ENCODE data around the gene P2RX6.
"Not testable (repeated sequence)": the region's sequence is repeated elsewhere in the genome, so short reads cannot be mapped to it uniquely, and the experiment has no call there.

The P2RX6 gene

DNA sequence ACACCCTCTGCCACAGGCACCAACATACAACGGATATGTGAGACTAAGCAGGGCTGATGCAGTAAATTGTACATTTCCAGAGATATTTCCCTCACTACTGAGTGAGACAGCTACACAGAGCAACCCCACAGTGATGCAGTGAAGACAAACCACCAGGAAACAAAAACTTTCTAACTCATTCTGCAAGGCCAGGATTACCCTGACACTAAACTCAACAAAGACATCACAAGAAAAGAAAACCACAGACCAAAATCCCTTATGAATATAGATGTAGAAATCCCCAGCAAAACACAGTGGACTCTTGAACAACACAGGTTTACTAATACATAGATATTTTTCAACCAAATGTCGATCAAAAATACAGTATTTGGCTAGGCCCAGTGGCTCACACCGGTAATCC, 18.9 kb downstream of the P2RX6 start:
- no peak for DNase-seq

GRCh38 chr22:21034989-21035388, 20.0 kb downstream of the P2RX6 start:
- no peak for DNase-seq

- DNase-seq, result no peak
These were observed 23.4 kb downstream of the P2RX6 start for GRCh38 chr22:21038405-21038804.

DNA sequence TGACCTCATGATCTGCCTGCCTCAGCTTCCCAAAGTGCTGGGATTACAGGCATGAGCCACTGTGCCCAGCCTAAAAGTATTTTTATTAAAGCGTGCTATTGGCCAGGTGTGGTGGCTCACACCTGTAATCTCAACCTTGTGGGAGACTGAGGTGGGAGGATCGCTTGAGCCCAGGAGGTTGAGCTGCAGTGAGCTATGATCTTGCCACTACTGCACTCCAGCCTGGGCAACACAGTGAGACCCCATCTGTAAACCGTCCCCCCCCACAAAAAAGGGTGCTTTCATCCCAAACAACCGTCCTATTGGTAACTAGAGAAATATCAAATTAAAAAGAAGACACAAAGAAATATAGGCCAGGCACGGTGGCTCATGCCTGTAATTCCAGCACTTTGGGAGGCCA, 24.2 kb downstream of the P2RX6 start:
- DNase-seq, result not testable (repeated sequence)

DNA sequence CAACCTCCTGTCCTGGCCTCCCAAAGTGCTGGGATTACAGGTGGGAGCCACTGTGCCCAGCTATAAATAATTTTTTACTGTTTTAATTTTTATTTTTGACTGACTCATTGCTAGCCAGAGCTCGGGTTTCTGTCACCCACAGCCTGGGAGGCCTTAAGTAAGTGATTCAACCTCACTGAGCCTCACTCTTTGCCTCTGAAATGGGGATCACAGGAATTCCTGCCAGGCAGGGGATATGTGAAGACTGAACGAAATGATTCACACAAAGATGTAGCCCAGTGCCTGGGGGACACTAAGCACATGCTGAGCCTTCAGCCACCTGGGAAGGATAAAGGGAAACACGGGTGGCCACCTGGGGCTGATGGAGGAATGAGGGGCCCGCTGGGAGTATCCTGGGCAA, 27.0 kb downstream of the P2RX6 start:
- DNase-seq, result no peak

DNA sequence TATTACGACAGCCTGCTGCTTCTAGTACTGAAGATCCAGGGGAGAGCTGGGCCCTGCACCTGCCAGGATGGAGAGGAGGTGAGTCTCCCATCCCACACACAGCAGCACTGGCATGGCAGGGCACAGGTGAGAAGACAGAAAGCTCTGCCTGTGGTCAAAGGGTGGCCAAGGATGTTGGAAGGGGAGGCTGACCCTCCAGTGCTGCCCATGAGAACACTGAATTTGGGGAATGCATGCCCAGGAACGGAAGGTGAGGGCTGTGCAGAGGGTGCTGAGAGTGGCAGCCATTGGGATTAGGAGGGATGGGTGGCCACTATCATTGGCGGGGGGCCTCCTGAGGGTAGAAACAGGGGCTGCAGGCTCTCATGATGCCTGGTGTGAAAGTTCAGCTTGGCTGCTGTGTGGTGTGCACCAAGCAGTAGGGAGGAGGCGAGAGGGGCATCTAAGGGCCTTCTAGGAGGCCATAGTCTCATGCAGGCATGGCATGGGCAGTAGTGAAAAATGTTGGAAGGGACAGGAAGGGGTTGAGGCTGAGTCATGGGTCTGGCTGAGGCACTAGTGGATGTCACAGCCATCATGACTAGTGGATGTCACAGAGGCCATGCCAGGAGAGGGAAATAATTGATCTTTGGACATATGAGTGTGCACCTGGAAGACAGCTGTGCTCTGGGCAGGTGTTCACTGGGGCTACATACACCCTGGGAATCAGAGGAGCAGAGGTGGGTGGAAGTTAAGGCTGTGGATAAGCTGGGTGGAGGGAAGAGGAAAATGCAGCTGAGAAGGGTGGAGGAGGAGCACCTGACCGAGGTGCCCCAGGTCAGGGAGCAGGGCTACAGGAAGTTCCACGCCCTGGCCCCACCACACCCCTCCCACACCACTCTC, 28.3 kb downstream of the P2RX6 start:
- DNase-seq, result no peak

DNA sequence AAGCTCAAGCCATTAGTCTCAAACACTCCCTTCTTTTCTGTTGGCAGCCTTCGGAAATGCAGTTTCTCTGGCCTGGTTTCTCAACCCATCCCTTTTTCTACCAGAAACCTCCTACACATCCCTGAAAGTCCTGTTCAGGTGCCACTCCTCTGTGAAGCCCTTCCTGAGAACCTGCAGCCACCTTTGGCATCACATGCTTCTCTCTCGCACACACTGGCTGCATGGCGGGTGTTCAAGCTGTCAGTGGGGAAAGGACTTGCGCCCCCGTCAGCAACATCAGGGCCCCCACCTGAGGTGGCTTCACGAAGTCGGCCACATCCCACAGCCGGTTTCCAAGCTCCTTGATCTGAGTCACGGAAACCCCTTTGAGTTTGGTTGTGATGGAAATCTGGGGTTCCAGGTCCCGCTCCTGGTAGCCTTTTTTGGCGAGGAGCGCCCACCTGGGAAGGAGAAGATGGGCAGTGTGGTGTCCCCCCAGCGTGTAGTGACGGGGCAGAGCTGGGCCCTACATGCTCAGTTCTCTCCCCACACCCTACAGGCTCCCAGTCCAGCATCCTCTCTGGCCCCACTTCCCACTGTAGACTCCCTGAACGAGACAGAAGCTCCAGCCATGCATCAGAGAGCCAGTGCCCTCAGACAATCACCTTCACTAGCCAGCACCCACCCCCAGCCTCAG, 29.0 kb downstream of the P2RX6 start:
- no peak for DNase-seq

DNA sequence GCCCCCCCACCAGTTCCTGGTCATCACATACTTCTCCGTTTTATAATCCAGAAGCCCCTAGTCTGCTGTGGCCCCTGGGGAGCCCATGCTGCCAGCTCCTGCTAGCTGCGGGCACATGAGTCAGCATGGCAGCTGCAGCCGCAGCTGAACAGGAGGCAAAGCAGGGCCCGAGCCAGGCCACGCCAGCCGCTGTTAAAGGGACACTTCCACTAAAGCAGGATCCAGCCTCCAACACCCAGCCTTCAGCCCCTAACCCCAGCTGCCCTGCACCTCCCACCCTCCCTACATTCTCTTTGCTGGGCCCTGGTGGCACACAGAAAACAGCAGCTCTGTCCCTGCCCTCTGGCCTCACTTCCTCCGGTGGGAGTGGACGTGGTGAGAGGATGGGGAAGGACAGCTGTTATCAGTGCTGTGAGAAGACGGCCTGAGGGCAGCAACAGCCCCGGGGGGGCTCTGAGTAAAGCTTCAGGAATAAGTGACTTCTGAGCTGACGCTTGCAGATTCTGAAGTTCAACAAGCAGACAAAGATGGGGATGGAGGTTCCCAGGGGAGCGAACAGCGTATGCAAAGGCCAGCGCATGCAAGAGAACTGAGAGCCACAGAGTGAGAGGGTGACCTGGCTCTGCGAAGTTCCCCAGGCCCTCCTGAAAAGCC, 30.1 kb downstream of the P2RX6 start:
- DNase-seq, result peak; percentile 27

GRCh38 chr22:21045585-21046294, 30.8 kb downstream of the P2RX6 start, which contains the start of gene LRRC74B:
Gene LRRC74B, plus strand, starts transcription at chr22:21045946. Its CDS starts 41 bp downstream, at chr22:21045987.
- DNase-seq, result peak; percentile 85

DNA sequence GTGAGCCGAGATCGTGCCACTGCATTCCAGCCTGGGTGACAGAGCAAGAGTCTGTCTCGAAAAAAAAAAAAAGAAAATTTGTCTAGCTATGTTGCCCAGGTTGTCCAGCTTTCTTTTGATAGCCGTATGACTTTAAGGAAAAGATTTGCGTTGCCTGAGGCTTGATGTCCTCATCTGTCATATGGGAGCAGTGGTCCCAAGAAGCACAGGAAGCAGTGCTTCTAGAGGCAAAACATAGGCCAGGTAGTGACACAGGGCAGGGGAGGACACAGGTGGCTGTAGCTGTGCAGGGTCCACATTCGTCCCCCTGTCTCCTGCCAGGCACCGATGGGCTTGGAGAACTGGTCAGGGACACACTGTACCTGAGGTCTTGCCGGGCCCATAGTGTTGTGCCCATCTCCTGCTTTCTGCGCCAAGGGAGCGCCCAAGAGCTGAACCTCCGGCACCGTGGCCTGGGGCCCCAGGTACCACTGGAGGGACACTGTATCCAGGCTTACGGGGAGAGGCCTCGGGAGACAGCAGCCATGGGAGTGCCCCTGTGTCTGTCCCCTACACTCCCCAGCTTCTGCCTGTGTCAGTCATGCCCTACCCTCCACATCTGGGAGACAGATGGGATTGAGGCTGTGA, 32.2 kb downstream of the P2RX6 start:
- no peak for DNase-seq

DNA sequence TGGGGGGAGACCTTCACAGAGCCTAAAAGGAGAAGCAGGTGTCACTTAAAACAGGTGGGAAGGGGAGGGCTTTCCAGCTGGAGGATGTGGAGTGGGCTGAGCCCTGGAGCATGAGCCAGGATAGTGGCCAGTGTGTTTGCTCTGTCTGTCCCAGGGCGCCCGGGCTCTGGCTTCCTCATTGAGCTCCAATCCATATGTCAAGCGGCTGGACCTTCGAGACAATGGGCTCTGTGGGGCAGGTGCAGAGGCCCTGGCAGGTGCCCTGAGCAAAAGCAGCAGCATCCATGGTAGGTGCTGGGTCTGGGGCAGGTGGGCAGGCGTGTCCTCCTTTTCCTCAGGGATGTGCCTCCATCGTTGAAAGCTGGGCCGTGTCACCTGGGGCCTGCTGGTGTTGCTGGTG, 32.8 kb downstream of the P2RX6 start:
- DNase-seq, result no peak

DNA sequence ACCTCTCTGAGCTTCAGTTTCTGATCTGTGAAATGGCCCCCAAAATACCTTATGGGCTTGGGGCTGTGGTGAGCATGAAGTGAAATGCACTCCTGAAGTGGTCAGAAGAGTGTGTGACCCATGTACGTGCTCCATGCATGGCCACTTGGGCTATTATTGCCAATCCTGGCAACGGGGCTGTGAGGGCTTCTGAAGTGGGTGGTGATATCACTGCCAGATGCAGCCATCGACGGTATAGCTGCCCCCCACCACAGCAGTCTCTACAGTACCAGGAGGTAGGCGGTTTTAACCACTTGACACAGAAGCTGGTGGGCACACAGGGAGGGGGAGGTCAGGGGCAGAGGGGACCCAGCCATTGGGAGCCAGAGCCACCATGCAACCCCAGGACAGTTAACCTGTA, 33.5 kb downstream of the P2RX6 start:
- not testable (repeated sequence) for DNase-seq

GRCh38 chr22:21048965-21049364, 34.0 kb downstream of the P2RX6 start:
- not testable (repeated sequence) for DNase-seq

DNA sequence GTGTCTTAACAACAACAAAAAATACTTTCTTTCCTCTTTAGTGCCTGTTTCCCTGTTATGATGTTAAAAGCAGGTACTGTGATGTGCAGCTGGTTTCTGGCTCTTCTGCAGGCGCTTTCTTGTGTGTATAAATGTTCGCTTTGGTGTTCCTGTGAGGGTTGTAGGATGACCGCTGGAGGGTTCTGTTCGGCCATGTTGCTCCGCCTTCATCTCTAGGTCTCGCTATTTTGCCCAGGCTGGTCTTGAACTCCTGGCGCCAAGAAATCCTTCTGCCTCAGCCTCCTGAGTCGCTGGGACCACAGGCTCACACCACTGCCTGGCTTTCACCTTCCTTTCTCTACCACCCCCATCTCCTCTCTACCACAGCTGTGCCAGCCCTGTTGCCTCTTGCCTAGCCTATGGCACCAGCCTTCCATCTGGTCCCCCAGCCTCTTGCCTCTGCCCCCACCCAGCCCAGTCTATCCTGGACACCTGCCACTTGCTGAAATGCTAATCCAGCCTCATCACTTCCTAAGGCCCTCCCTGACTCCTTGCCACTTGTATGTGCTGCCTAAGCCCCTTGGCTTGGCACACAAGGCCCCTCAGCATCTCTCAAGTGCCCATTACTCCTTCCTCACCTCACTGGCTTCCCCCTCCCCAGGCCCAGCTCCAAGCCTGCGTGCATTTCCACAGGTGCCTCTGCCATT, 36.3 kb downstream of the P2RX6 start:
- no peak for DNase-seq

GRCh38 chr22:21051831-21052400, 37.0 kb downstream of the P2RX6 start:
- DNase-seq, result no peak

GRCh38 chr22:21052715-21053459, 37.9 kb downstream of the P2RX6 start:
- DNase-seq, result no peak

DNA sequence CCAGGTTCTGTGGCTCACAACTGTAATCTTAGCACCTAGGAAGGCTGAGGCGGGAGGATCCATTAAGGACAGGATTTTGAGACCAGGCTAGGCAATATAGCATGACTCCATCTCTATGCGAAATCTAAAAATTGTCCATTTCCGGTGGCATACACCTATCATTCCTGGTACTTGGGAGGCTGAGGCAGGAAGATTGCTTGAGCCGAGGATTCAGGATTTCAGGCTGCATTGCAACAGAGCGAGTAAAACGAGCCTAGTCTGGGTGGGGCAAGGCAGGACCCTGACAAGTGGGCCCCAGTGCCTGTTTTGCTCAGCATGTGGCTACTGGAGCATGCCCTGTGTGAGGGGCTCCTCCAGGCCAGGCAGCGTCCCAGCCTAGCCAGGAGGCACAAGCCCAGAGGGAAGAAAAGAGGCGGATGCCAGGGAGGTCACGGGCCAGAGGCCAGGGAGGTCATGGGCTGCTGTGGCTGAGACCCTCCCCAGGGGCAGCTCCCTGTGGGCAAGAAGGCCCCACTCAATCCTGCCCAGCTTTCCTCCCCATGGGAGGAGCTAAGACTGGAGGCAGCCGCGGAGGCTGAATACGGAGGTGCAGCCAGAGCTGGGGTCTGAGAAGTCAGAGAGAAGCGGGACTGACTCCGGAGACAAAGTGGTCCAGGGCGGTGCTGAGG, 39.2 kb downstream of the P2RX6 start:
- no peak for DNase-seq

GRCh38 chr22:21054714-21055563, 40.0 kb downstream of the P2RX6 start:
- no peak for DNase-seq

DNA sequence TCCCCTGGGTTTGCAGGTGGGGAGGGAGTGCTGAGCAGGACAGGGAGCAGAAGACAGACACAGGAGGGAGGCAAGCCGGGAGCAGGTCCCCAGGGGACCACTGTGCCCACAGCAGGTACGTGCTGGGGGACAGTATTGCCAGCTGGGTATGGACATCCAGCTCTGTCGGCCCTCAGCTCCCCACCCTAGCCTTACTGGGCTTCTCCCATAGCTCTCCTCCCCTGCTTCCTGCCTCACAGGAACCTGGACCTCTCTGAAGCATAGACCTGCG, 40.5 kb downstream of the P2RX6 start:
- DNase-seq, result no peak
